NCI-H460 (cell line): ENCODE results near the gene C1orf174. TPM values are rescaled to one million over a fixed set of nuclear protein-coding genes. Genes with fewer than 3 reads are reported as not detected.

ENCODE experiments used
- DNase-seq: peaks from one replicate; pipeline ENCODE4 v3.0.0-alpha.2; 2016; ENCODE audit warnings: low read depth; ENCODE audit errors: extremely low read depth
- polyA plus RNA-seq: library from polyadenylated mRNA; depleted of rRNA; stranded (reverse); fragments of >200 nt; gene quantifications from 2 replicates; pipeline ENCODE4 v1.2.3, GENCODE V29; 2014; cell fraction: nucleus; rRNA removed
- total RNA-seq: library from RNA; depleted of rRNA; stranded (reverse); fragments of >200 nt; shearing (Covaris generic); gene quantifications from 2 replicates; pipeline ENCODE4 v1.2.3, GENCODE V29; 2014; rRNA removed

The C1orf174 gene
- total RNA-seq: 25.1 and 25.6 TPM in 2 replicates
- 25.6 and 27.6 TPM in 2 replicates for polyA plus RNA-seq

GRCh38 chr1:3900150-3900968 is at the start of gene C1orf174:
TSS of gene C1orf174 (minus strand) at chr1:3900272. CDS start at chr1:3900186, 86 bp downstream.
- peak; percentile 91 for DNase-seq

- DNase-seq: no peak
Measured at GRCh38 chr1:3948344-3948743, 48.3 kb upstream of the C1orf174 start.

GRCh38 chr1:3945916-3946840 is 46.1 kb upstream of the C1orf174 start:
- DNase-seq: no peak

GRCh38 chr1:3945222-3945621 is 45.1 kb upstream of the C1orf174 start:
- no peak for DNase-seq

- DNase-seq: no peak
Measured at GRCh38 chr1:3944578-3945125, 44.6 kb upstream of the C1orf174 start.

- DNase-seq: no peak
Measured at GRCh38 chr1:3943806-3944577, 43.9 kb upstream of the C1orf174 start.

GRCh38 chr1:3943123-3943431 is 43.0 kb upstream of the C1orf174 start:
- no peak for DNase-seq

- no peak for DNase-seq
Measured at GRCh38 chr1:3942416-3943122, 42.5 kb upstream of the C1orf174 start.

GRCh38 chr1:3940754-3941345 is 40.8 kb upstream of the C1orf174 start:
- no peak for DNase-seq

GRCh38 chr1:3940081-3940753 is 40.1 kb upstream of the C1orf174 start:
- no peak for DNase-seq

- DNase-seq: no peak
Measured at GRCh38 chr1:3939242-3940080, 39.4 kb upstream of the C1orf174 start.

- DNase-seq: no peak
Measured at GRCh38 chr1:3932156-3932919, 32.3 kb upstream of the C1orf174 start.

- DNase-seq: no peak
Measured at GRCh38 chr1:3931007-3931912, 31.2 kb upstream of the C1orf174 start.

- DNase-seq: no peak
Measured at GRCh38 chr1:3930301-3931006, 30.4 kb upstream of the C1orf174 start.

- no peak for DNase-seq
Measured at GRCh38 chr1:3929126-3929525, 29.1 kb upstream of the C1orf174 start.

GRCh38 chr1:3928586-3928985 is 28.5 kb upstream of the C1orf174 start:
- DNase-seq: no peak
